Colonic mucosa (tissue), 4 donors: ENCODE results near the gene SHLD2. TPM values are rescaled to one million over a fixed set of nuclear protein-coding genes. Genes with fewer than 3 reads are reported as not detected.
"Not testable (repeated sequence)": the region's sequence is repeated elsewhere in the genome, so short reads cannot be mapped to it uniquely, and the experiment has no call there.

Source experiments
- DNase-seq: peaks from one replicate; pipeline ENCODE4 v3.0.0-alpha.2; 2020
- H3K27ac ChIP-seq: fragments of 200-600 bp; one replicate; pipeline ENCODE4 v1.8.0; 2021
- H3K27me3 ChIP-seq: fragments of 200-600 bp; one replicate; pipeline ENCODE4 v1.8.0; 2021
- H3K36me3 ChIP-seq: fragments of 200-600 bp; one replicate; pipeline ENCODE4 v1.8.0; 2021
- H3K4me1 ChIP-seq: fragments of 200-600 bp; one replicate; pipeline ENCODE4 v1.8.0; 2021; ENCODE audit warnings: mild to moderate bottlenecking
- H3K4me3 ChIP-seq: fragments of 200-600 bp; one replicate; pipeline ENCODE4 v1.8.0; 2021
- H3K9ac ChIP-seq, 2 donors: one replicate each; pipeline ENCODE4 v1.7.0; 2013; ENCODE audit warnings: control low read depth in 2 of 2, low read depth in 2 of 2, low read length in 2 of 2
- H3K9me3 ChIP-seq: fragments of 200-600 bp; one replicate; pipeline ENCODE4 v1.8.0; 2021
- intact Hi-C: fragments of 100-400 bp; cut with DNase I; formaldehyde crosslinking; loops from one replicate; pipeline ENCODE4 v1.14.1; 2022
- total RNA-seq, 2 donors: library from RNA; stranded (reverse); fragmentation: NEBNext Ultra II Directional in 1 of 2; extraction: Animal tissue kit (Norgen Biotek cat#: 25700) in 1 of 2; gene quantifications; one replicate each; pipeline ENCODE4 v1.2.1, GENCODE V29; 2021
- donor health status: healthy.
- donor health status: DM: no; HTN: no; CAD: no.
- donor health status: DM: no; HTN: no; CAD: no.

The SHLD2 gene
- total RNA-seq, 2 donors from 2014 or later = 27.8 to 28.3 TPM

DNA sequence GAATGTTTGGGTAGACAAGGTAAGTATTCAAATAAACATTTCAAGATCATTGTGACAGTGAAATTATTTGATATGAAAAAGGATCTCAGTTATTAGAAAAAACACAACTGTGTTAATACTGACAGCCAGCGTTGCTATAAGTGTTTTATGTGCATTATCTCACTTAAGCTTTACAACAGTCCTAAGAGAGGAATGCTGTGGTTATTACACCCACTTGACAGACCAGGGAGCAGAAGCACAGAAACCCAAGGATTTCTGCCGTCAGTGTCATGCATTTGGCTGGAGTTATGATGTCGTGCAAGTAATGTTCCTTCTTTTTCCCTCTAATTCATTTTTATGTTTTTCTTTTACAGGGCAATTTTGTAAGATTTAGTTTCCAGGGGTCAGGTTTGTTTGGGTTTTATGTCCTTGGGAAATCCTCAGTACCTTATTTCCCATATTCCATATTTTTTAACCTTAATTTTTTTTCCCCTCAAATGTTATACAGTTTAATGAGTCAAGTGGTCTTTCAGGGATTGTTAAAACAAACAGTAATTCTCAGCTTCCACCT lies 32.7 kb downstream of the SHLD2 start:
- H3K36me3 ChIP-seq, H3K27ac ChIP-seq, H3K27me3 ChIP-seq, H3K9me3 ChIP-seq, H3K4me1 ChIP-seq, H3K4me3 ChIP-seq, H3K9ac ChIP-seq, DNase-seq, intact Hi-C loops: not testable (repeated sequence)

DNA sequence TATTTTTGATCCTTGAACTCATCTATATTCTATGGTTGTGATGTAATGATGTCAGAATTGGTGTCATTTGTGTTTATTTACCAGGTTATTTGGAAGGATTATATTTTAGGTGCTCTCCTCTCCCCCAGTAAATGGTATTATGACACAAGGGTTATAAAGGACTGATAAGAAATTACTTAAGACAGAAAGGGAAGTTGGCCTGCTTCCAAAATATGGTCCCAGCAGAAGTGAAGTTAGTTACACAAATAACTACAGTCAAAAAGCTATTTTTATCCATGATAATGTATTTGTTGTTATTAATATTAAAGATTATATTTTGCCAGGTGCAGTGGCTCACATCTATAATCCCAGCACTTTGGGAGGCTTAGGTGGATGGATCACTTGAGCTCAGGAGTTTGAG lies 37.2 kb downstream of the SHLD2 start:
- H3K9ac ChIP-seq, H3K4me1 ChIP-seq, intact Hi-C loops, H3K9me3 ChIP-seq, H3K27ac ChIP-seq, H3K27me3 ChIP-seq, H3K4me3 ChIP-seq, DNase-seq, H3K36me3 ChIP-seq: not testable (repeated sequence)

DNA sequence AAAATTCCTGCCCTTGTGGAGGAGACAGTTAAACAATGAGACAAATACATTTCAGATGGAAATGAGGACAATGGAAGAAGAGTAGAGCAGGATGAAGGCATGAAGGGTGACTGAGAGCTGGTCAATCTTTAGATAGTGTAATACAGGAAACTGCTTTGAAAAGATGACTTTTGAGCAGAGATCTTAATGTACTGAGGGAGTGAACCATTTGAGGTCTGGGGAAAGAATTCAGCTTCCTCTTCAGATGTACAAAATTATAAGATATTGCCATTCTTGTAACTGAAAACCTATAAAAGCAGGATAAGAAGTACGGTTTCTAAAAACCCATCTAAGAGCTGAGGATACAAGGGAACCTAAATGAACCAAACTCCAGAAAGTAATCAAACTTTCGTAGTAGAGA lies 38.9 kb downstream of the SHLD2 start:
- H3K4me3 ChIP-seq, H3K9ac ChIP-seq, H3K27ac ChIP-seq, DNase-seq, H3K9me3 ChIP-seq, H3K4me1 ChIP-seq, H3K36me3 ChIP-seq, intact Hi-C loops, H3K27me3 ChIP-seq: not testable (repeated sequence)

DNA sequence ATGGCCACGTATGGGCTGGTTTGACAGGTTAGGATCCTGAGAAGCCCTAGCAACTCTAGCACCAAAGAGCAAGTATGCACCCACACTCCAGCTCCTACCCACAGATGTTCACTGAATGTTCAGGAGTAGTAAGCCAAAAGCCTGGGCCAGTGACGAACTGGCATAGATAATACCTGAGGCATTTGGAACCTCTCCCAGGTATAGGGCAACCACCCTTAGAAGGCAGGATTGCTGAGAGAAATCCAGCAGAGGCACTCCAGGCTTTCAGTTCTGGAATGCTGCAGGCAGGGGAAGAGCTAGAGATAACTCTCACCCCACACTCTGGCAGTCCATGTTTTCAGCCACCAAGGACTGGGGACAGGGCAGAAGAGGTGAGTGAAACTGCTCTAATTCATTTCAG lies 39.4 kb downstream of the SHLD2 start:
- DNase-seq, H3K36me3 ChIP-seq, H3K27ac ChIP-seq, H3K4me1 ChIP-seq, H3K9ac ChIP-seq, H3K4me3 ChIP-seq, H3K27me3 ChIP-seq, H3K9me3 ChIP-seq, intact Hi-C loops: not testable (repeated sequence)

DNA sequence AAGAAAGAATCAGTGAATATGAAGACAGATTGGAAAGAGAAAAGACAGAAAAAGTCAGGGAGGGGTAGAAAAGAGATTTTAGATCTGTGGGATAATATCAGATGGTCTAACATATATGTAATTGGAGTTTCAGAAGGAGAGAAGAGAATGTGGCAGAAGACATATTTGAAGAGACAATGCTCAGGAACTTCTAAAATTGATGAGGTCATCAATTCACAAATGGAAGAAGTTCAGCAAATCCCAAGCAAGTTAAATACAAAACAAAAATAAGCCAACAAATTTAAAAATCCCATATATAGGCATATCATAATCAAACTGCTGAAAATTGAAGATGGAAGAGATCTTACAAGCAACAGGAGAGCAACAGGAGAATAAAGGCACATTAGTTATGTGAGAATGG lies 42.5 kb downstream of the SHLD2 start:
- intact Hi-C loops, H3K4me1 ChIP-seq, H3K27ac ChIP-seq, H3K4me3 ChIP-seq, H3K9ac ChIP-seq, DNase-seq, H3K36me3 ChIP-seq, H3K27me3 ChIP-seq, H3K9me3 ChIP-seq: not testable (repeated sequence)

DNA sequence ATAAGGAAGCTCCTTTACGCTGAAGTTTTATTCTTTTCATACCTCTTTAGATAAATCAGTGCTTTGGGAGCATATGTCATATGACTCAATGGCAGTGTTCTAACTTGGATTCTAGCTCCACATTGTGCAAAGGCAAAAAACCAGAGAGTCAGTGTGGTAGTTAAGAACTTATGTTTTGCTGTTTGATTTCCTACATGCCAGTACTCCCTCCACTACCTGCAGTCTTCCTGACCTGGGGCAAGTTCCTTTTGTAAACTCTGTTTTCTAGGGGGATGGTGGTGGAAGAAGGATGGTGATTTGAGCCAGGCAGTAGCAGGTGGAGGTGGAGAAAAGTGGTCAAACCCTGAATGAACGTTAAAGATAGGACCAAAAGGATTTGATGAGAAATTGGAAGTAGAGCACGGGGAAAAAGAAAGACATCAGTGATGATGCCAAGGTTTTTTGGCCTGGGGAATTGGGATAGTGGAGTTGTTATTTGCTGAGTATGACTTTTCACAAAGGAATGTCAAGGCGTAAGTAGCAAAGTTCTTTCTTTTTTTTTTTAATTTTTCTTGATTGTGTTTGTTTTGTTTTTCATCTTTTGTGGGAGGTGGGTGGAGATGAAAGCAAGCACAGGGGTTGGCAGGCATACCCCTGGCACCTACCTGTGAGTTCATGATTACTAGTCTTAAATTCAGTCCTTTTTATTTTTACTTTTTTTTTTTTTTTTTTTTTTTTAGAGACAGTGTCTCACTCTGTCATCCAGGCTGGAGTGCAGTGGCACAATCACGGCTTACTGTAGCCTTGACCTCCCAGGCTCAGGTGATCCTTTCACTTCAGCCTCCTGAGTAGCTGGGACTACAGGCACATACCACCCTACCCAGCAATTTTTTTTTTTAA lies 47.5 kb downstream of the SHLD2 start:
- H3K4me3 ChIP-seq, H3K9me3 ChIP-seq, intact Hi-C loops, H3K27ac ChIP-seq, H3K36me3 ChIP-seq, H3K27me3 ChIP-seq, H3K9ac ChIP-seq, H3K4me1 ChIP-seq, DNase-seq: not testable (repeated sequence)

DNA sequence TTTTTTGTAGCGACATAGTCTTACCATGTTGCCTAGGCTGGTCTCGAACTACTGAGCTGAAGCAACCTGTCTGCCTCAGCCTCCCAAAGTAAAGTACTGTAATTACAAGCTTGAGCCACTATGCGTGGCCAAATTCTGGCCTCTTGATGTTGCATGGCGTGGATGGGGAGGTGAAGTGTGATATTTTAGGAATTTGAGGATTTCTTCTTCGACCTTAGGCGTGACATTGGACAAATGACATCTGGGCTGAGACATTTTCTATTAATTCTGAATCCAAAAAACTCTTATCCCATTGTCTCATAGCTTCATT lies 48.1 kb downstream of the SHLD2 start:
- H3K4me3 ChIP-seq, intact Hi-C loops, H3K27ac ChIP-seq: not testable (repeated sequence)

DNA sequence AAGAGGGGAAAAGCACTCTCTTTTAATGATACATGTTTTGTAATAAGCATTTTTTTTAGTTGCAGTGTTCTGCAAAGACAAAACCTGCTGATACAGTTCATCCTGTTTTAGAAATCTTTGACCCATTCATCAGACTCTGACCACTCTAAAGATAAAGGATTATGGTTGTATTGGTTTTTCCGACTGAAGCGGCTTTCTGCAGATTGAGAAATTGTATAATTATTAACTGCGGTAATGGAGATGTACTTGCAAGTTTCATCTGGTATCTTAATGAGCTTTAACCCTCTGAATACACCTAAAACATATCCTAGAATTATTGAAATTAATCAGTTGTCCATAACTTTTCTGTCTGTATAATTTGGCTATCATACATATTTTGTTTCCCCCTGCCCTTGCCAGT lies 50.6 kb downstream of the SHLD2 start:
- H3K9me3 ChIP-seq, intact Hi-C loops, H3K36me3 ChIP-seq, H3K4me1 ChIP-seq, H3K9ac ChIP-seq, H3K27me3 ChIP-seq, DNase-seq, H3K27ac ChIP-seq, H3K4me3 ChIP-seq: not testable (repeated sequence)

More for the DNA sequence above, 48.1 kb downstream of the SHLD2 start:
- not testable (repeated sequence) for DNase-seq, H3K4me1 ChIP-seq, H3K36me3 ChIP-seq, H3K9ac ChIP-seq, H3K27me3 ChIP-seq, H3K9me3 ChIP-seq

DNA sequence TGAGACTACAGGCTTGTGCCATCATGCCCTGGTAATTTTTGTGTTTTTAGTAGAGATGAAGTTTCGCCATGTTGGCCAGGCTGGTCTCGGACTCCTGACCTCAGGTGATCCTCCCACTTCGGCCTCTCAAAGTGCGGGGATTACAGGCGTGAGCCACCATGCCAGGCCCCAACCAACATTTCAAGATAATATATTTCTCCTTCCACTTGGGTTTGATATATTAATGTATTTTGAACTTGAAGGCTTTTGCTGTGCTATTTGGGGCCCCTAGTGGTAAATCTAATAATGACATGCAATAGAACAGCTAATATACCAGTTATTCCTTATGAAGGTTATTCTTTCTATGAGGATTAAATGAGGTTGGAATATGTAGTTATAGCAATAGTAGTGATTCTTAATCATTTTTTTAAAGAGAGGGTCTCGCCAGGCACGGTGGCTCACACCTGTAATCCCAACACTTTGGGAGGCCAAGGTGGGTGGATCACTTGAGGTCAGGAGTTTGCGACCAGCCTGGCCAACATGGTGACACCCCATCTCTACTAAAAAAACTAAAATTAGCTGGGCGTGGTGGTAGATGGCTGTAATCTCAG lies 54.1 kb downstream of the SHLD2 start:
- DNase-seq, H3K27ac ChIP-seq, H3K9ac ChIP-seq, H3K4me3 ChIP-seq, intact Hi-C loops, H3K27me3 ChIP-seq, H3K36me3 ChIP-seq, H3K9me3 ChIP-seq, H3K4me1 ChIP-seq: not testable (repeated sequence)

DNA sequence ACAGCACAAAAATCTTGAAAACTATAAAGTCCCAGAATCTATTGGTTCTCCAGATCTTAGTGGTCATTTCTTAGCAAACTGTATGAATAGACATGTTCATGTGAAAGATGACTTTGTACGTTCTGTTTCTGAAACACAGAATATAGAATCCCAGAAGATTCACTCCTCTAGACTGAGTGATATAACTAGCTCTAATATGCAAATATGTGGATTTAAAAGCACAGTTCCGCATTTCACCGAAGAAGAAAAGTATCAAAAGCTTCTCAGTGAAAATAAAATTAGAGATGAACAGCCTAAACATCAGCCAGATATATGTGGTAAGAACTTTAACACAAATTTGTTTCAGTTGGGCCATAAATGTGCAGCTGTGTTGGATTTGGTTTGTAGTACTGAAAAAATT lies 56.5 kb downstream of the SHLD2 start:
- H3K9me3 ChIP-seq, H3K4me3 ChIP-seq, H3K27me3 ChIP-seq, intact Hi-C loops, H3K9ac ChIP-seq, H3K4me1 ChIP-seq, H3K27ac ChIP-seq, DNase-seq, H3K36me3 ChIP-seq: not testable (repeated sequence)

DNA sequence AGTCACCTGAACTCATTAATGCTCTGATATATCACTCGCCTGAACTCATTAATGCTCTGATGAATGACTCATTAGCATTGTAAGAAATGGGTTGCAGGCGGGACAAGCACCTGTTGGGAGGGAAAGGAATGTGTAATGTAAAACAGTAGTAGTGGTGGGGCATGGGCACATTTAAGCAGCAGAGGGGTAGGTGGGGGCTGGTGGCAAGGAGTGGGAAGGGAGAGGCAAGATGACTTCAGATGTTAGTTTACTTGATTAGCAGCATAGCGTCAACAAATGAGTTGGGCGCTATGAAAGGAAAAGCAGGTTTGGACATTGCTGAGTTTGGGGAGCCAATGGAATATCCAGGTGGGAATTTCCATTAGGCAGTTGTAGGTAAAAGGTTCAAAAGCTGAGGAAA lies 61.8 kb downstream of the SHLD2 start:
- H3K36me3 ChIP-seq, DNase-seq, H3K4me3 ChIP-seq: not testable (repeated sequence)

DNA sequence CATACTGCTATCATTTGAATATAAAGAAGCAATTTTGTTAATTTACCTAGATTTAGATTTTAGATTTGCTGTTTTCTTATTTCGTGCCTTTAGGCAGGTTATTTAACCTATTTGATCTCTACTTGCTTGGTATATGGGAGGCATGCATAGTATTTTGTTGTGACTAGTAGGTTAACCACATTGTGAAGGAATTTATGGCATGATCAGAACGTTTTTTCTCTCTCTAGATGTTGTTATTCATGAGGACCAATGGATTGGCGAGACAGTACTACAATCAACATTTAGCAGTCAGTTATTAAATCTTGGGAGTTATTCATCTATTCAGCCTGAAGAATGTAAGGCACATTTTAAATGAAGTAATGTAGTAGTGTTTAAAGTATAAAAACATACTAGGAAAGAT lies 62.8 kb downstream of the SHLD2 start:
- H3K27ac ChIP-seq, DNase-seq, intact Hi-C loops: not testable (repeated sequence)

More for the DNA sequence above, 61.8 kb downstream of the SHLD2 start:
- H3K27ac ChIP-seq, H3K9ac ChIP-seq, H3K9me3 ChIP-seq, intact Hi-C loops, H3K4me1 ChIP-seq, H3K27me3 ChIP-seq: not testable (repeated sequence)

DNA sequence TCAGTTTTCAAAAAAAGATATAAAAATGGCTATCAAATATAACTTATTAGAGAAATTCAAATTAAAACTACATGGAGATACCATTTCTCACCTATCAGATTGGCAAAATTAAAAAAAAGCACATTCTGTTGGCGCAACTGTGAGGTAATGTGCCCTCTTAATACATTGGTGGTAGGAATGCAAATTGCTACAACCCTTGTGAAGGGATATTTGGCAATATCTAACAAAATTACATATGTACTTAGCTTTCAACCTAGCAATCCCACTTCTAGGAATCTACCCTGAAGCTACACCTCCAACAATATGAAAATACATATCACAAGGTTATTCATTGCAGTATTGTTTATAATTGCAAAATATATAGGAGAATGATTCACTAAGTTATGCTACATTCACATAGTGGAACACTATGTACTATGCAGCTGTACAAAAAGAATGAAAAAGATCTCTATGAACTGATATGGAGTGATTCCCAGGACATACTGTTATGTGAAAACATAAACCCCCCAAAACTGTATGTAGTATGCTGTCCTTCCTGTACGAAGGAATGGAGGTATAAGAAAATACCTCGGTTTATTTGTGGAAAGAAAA lies 67.8 kb downstream of the SHLD2 start:
- H3K27ac ChIP-seq, H3K9me3 ChIP-seq, H3K9ac ChIP-seq, H3K4me1 ChIP-seq, H3K36me3 ChIP-seq, H3K4me3 ChIP-seq, H3K27me3 ChIP-seq, intact Hi-C loops, DNase-seq: not testable (repeated sequence)

More for the DNA sequence above, 62.8 kb downstream of the SHLD2 start:
- not testable (repeated sequence) for H3K4me3 ChIP-seq, H3K9ac ChIP-seq, H3K36me3 ChIP-seq, H3K4me1 ChIP-seq, H3K9me3 ChIP-seq, H3K27me3 ChIP-seq
